Endothelial cell (in vitro differentiated cells): ENCODE results near the gene GEMIN5. TPM values are rescaled to one million over a fixed set of nuclear protein-coding genes. Genes with fewer than 3 reads are reported as not detected.
"Not testable (repeated sequence)": the region's sequence is repeated elsewhere in the genome, so short reads cannot be mapped to it uniquely, and the experiment has no call there.

Experiments used
- DNase-seq: peaks from one replicate; pipeline ENCODE4 v3.0.0; 2021; ENCODE audit warnings: low spot score
- H3K27ac Mint-ChIP-seq: one replicate; pipeline ENCODE4 v1.8.0; 2021; ENCODE audit warnings: mixed read lengths, inconsistent platforms; ENCODE audit not compliant: unreplicated experiment
- H3K27me3 Mint-ChIP-seq: one replicate; pipeline ENCODE4 v1.8.0; 2021; ENCODE audit warnings: mild to moderate bottlenecking, moderate library complexity, mixed read lengths, inconsistent platforms; ENCODE audit not compliant: unreplicated experiment
- H3K36me3 Mint-ChIP-seq: one replicate; pipeline ENCODE4 v1.8.0; 2021; ENCODE audit warnings: mild to moderate bottlenecking, low read depth, mixed read lengths, inconsistent platforms; ENCODE audit not compliant: unreplicated experiment
- H3K4me1 Mint-ChIP-seq: one replicate; pipeline ENCODE4 v1.8.0; 2021; ENCODE audit warnings: mild to moderate bottlenecking, mixed read lengths, inconsistent platforms; ENCODE audit not compliant: unreplicated experiment
- H3K4me3 Mint-ChIP-seq: one replicate; pipeline ENCODE4 v1.8.0; 2021; ENCODE audit warnings: mild to moderate bottlenecking, mixed read lengths, inconsistent platforms; ENCODE audit not compliant: unreplicated experiment
- H3K9me3 Mint-ChIP-seq: one replicate; pipeline ENCODE4 v1.8.0; 2021; ENCODE audit warnings: mixed read lengths, inconsistent platforms; ENCODE audit not compliant: unreplicated experiment
- CTCF ChIP-seq: fragments of 200-600 bp; sonication (generic); IDR thresholded peaks from one replicate; pipeline ENCODE4 v1.5.0; 2021; ENCODE audit warnings: antibody characterized with exemption; ENCODE audit not compliant: unreplicated experiment
- long read RNA-seq: library from polyadenylated mRNA; unstranded; transcript quantifications from one replicate; pipeline ENCODE4 v2.0.0, GENCODE V29; 2020; ENCODE audit not compliant: unreplicated experiment
- total RNA-seq: library from RNA; stranded (reverse); fragmentation: NEBNext Ultra II Directional; extraction: Animal tissue kit (Norgen Biotek cat#: 25700); gene quantifications from one replicate; pipeline ENCODE4 v1.2.1, GENCODE V29; 2021; ENCODE audit not compliant: unreplicated experiment

Gene GEMIN5
- total RNA-seq: 16.9 TPM
- long read RNA-seq, full-length matches to known transcripts: 1 of 8 reads
- long read RNA-seq, partial matches to known transcripts: 7 of 8 reads
- long read RNA-seq, other reads (novel, unspliced or antisense): 0 of 8 reads

- H3K27ac Mint-ChIP-seq: no peak within 1 kb of the TSS
- peaks cover 4% of the 10 kb centered on the region for H3K27me3 Mint-ChIP-seq
- H3K36me3 Mint-ChIP-seq: no peaks in the 10 kb centered on the region
- H3K9me3 Mint-ChIP-seq: no peaks in the 10 kb centered on the region
- no peak for TF ChIP-seq CTCF
- DNase-seq: peak; percentile 82
- peak within 1 kb of the TSS; percentile 93 for H3K4me3 Mint-ChIP-seq
- H3K4me1 Mint-ChIP-seq: peaks cover 18% of the 10 kb centered on the region
Measured at GRCh38 chr5:154937718-154938466, at the start of gene GEMIN5. GEMIN5 (minus strand) TSS chr5:154938211; CDS start chr5:154938133, 78 bp downstream.

DNA sequence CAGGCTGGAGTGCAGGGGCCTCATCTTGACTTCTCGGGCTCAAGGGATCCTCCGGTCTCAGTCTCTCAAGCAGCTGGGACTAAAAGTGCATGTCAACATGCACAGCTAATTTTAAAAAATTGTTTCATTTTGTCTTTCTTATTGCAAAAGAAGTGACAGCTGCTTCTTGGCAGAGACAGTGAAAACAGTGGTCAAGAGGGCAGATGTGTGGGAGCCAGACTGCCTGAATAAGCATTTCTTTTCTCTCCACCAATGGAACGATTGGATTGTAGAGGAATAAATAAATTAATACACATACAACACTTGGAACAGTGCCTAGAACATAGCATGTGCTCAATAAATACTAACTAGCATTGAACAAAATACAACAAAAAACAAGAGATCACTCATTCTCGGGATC is 48.1 kb upstream of the GEMIN5 start:
- no peak overlapping the region for H3K27ac Mint-ChIP-seq
- H3K9me3 Mint-ChIP-seq: peaks cover 4% of the 10 kb centered on the region

GRCh38 chr5:154984946-154985516 is 47.0 kb upstream of the GEMIN5 start:
- Mint-ChIP-seq H3K9me3 (peaks cover 4% of the 10 kb centered on the region), H3K27me3 (peaks cover 2% of the 10 kb centered on the region), H3K27ac (no peak overlapping the region), H3K36me3 (peaks cover 22% of the 10 kb centered on the region), H3K4me1 (no peaks in the 10 kb centered on the region), H3K4me3 (no peak overlapping the region)
- no peak for DNase-seq
- no peak for TF ChIP-seq CTCF

More for the DNA sequence above, 48.1 kb upstream of the GEMIN5 start:
- no peak overlapping the region for H3K4me3 Mint-ChIP-seq
- DNase-seq: no peak
- no peaks in the 10 kb centered on the region for H3K4me1 Mint-ChIP-seq
- no peak for TF ChIP-seq CTCF
- peaks cover 17% of the 10 kb centered on the region for H3K36me3 Mint-ChIP-seq
- peaks cover 1% of the 10 kb centered on the region for H3K27me3 Mint-ChIP-seq

- DNase-seq, H3K27me3 Mint-ChIP-seq, H3K27ac Mint-ChIP-seq, H3K9me3 Mint-ChIP-seq, H3K4me3 Mint-ChIP-seq, H3K4me1 Mint-ChIP-seq: not testable (repeated sequence)
- H3K36me3 Mint-ChIP-seq: peaks cover 28% of the 10 kb centered on the region
Measured at GRCh38 chr5:154978294-154978693, 40.3 kb upstream of the GEMIN5 start.

- TF ChIP-seq CTCF: no peak
- H3K4me3 Mint-ChIP-seq: no peak overlapping the region
- no peak overlapping the region for H3K27ac Mint-ChIP-seq
- peaks cover 24% of the 10 kb centered on the region for H3K36me3 Mint-ChIP-seq
- peaks cover 4% of the 10 kb centered on the region for H3K9me3 Mint-ChIP-seq
- peaks cover 2% of the 10 kb centered on the region for H3K27me3 Mint-ChIP-seq
- no peak for DNase-seq
- no peaks in the 10 kb centered on the region for H3K4me1 Mint-ChIP-seq
Measured at GRCh38 chr5:154977409-154977808, 39.4 kb upstream of the GEMIN5 start.

DNA sequence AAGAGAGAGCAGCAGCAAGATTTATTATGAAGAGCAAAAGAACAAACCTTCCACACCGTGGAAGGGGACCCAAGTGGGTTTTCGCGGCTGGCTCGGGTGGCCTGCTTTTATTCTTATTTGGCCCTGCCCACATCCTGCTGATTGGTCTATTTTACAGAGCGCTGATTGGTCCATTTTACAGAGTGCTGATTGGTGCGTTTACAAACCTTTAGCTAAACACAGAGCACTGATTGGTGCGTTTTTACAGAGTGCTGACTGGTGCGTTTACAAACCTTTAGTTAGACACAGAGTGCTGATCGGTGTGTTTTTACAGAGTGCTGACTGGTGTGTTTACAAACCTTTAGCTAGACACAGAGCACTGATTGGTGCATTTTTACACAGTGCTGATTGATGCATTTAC is 38.1 kb upstream of the GEMIN5 start:
- H3K27me3 Mint-ChIP-seq, H3K4me3 Mint-ChIP-seq, H3K27ac Mint-ChIP-seq, H3K9me3 Mint-ChIP-seq, H3K4me1 Mint-ChIP-seq, DNase-seq: not testable (repeated sequence)
- H3K36me3 Mint-ChIP-seq: peaks cover 14% of the 10 kb centered on the region
